K562 treated with DMSO at 1 percent for 24 hours (cell line): ENCODE results near the gene RPH3AL. TPM values are rescaled to one million over a fixed set of nuclear protein-coding genes. Genes with fewer than 3 reads are reported as not detected.

Experiments
- total RNA-seq: library from RNA; unstranded; fragments of 300-600 nt; gene quantifications from 2 replicates; pipeline ENCODE4 v1.2.3, GENCODE V29; 2022; ENCODE audit warnings: low read depth; ENCODE audit not compliant: insufficient read depth

Gene RPH3AL, protein sequence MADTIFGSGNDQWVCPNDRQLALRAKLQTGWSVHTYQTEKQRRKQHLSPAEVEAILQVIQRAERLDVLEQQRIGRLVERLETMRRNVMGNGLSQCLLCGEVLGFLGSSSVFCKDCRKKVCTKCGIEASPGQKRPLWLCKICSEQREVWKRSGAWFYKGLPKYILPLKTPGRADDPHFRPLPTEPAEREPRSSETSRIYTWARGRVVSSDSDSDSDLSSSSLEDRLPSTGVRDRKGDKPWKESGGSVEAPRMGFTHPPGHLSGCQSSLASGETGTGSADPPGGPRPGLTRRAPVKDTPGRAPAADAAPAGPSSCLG
- 2.8 and 3.6 TPM in 2 replicates for total RNA-seq

DNA sequence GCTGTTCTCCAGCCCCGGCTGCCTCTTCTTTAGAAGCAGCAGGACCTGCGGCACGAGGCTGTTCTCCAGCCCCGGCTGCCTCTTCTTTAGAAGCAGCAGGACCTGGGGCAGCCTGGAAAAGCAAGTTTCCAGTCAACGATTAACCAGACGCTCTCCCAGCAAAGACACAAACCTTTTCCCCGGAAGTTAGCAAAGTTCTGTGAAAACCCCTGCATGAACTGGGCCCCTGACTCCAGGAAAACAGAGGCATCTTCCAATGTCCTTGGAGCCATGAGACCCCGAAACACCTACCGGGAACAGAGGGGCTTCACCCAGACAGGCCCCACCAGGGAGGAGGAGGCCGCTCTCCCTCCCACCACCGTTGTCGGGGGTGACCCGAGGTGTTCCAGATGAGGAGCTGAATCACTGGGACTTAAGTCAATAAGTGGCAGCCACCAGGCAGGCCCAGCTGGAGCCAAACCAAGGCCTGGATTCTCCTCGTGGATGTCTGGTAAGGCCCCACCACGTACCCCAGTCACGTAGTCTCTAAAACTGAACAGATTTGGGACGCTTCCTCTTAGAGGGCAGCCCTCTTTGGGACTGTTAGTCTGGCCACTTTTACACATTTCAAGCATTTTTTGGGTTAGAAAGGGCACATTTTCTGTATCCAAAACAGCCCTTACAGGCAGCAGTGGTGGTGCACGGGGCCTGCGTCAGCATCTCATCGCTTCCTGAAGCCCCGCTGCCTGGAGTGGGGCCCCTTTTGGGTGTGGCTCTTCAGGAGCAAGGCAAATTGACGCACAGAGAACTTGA lies at the start of gene RPH3AL:
Gene RPH3AL (minus strand): TSS at position 387 of the 792 bp plus-strand sequence. CDS start 25,264 bp downstream, outside the sequence.

DNA sequence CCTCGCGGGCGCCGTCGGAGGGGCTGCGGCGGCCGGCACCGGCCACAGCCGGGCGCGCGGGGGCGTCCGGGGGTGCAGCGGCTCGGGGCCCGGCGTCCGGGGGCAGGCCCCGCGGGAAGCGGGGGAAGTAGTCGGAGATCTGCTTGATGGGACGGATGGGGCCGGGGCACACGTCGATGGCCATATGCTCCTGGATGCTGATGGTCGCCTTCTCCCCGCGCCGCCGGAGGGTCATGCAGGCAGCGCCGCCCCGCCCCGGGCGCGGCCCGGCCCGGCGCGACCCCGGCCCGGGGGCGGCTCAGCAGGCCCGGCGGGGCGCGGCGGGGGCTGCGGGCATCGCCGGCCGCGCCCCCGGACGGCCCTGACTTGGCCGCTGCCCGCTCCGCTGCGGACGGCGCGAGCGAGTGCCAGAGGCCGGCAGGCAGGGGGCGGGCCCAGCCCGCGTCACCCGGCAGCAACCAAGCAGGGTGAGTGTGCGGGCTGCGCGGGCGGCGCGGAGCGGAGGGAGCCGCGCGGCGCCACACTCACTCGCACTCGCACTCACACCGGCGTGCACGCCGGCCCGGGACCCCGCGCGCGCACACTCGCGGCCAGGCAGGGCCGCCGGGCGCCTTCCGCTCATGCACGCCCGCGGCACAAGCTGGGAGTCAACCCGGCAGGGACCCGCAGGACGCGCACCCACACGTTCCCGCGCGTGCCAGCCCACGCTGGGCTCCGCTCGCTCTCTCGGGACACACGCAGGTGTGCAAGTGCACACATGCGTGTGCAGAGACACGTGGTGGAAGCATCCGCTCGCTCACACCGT lies 171.2 kb downstream of the RPH3AL start, which contains the start of gene DOC2B:
Gene DOC2B (minus strand): TSS at position 406 of the 805 bp plus-strand sequence. CDS start 171 bp downstream, at position 235.

Other genes with a start within 250 kb of the RPH3AL start
- gene SCGB1C2, start 215.2 kb downstream of the RPH3AL start, total RNA-seq, result not detected in 2 replicates
- not detected in 2 replicates for gene DOC2B, start 171.2 kb downstream of the RPH3AL start, total RNA-seq
- 7.1 TPM in 2 replicates for gene RFLNB, start 93.1 kb upstream of the RPH3AL start, total RNA-seq